ENCODE measurements around the gene AIG1.
A peak's percentile ranks its signal among the peaks of the same experiment; 100 is the strongest.
"Not testable (repeated sequence)": the region's sequence is repeated elsewhere in the genome, so short reads cannot be mapped to it uniquely, and the experiment has no call there.

The AIG1 gene

DNA sequence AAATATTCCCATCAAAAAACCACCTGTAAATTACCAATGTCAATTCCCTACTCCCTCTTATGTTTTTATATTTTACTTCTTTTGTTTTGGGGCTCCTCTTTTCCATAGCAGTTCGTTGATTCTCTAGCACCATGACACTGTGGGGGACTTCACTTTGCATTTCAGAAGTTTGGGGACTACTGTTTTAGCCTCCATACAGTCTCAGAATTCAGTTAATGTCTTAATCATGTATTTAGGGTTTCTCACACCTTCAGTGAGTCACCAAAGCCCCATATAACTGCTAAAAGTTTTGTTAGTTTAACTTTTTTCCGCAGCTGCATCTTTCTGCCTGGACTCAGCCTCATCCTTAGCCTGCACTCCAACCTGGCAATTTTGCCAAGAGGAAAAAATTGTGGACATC is 20.7 kb upstream of the AIG1 start:
- H3K4me3 ChIP-seq (ENCODE audit: control insufficient read depth in 1 of 7, extremely low read depth in 1 of 7, insufficient read depth in 4 of 7, low read depth in 2 of 7, low read length in 6 of 7) = no peak overlapping the region
- no peak overlapping the region for H3K27ac ChIP-seq (ENCODE audit: insufficient read depth in 1 of 2, low read depth in 1 of 2, low read length in 2 of 2, poor library complexity in 1 of 2, severe bottlenecking in 2 of 2)
- no peaks in the 10 kb centered on the region for H3K27me3 ChIP-seq (replicated peaks in 2 of 5; ENCODE audit: control insufficient read depth in 4 of 5, insufficient read depth in 5 of 5, low read length in 4 of 5)
- CTCF ChIA-PET = interaction anchor here (0.8 to 1.2 kb wide), 3 partner anchors 306 to 475 kb away, joined by 3 read pairs; no protein-coding TSS in a partner anchor
- WGBS (ENCODE audit: insufficient coverage) = 94% methylated on average over 2 of the region's 2 CpGs
- POLR2A ChIA-PET = interaction anchor here (0.6 kb wide), 1 partner anchor 83 kb away, joined by 3 read pairs; no protein-coding TSS in a partner anchor
- H3K9me3 ChIP-seq (ENCODE audit: control extremely low read depth in 1 of 5, control insufficient read depth in 4 of 5, insufficient read depth in 2 of 5, low read depth in 1 of 5, low read length in 4 of 5) = peaks cover 0 to 1% (median 0%) of the 10 kb centered on the region in 5 experiments
- no peak for DNase-seq
- H3K4me1 ChIP-seq (ENCODE audit: control extremely low read depth in 1 of 4, control insufficient read depth in 4 of 4, insufficient read depth in 4 of 4, low read length in 3 of 4) = no peaks in the 10 kb centered on the region
- no peaks in the 10 kb centered on the region for H3K36me3 ChIP-seq (ENCODE audit: control insufficient read depth in 4 of 4, insufficient read depth in 4 of 4, low read length in 3 of 4)

- H3K4me3 ChIP-seq (ENCODE audit: control insufficient read depth in 1 of 7, extremely low read depth in 1 of 7, insufficient read depth in 4 of 7, low read depth in 2 of 7, low read length in 6 of 7); H3K9me3 ChIP-seq (ENCODE audit: control extremely low read depth in 1 of 5, control insufficient read depth in 4 of 5, insufficient read depth in 2 of 5, low read depth in 1 of 5, low read length in 4 of 5); H3K4me1 ChIP-seq (ENCODE audit: control extremely low read depth in 1 of 4, control insufficient read depth in 4 of 4, insufficient read depth in 4 of 4, low read length in 3 of 4); POLR2A ChIA-PET; H3K27me3 ChIP-seq (replicated peaks in 2 of 5; ENCODE audit: control insufficient read depth in 4 of 5, insufficient read depth in 5 of 5, low read length in 4 of 5); H3K27ac ChIP-seq (ENCODE audit: insufficient read depth in 1 of 2, low read depth in 1 of 2, low read length in 2 of 2, poor library complexity in 1 of 2, severe bottlenecking in 2 of 2); DNase-seq; H3K36me3 ChIP-seq (ENCODE audit: control insufficient read depth in 4 of 4, insufficient read depth in 4 of 4, low read length in 3 of 4): not testable (repeated sequence)
- CTCF ChIA-PET = interaction anchor here (1.2 kb wide), 1 partner anchor 11 kb away, joined by 3 read pairs; no protein-coding TSS in a partner anchor
- no CpG with 5 or more reads among the region's 4 CpGs for WGBS (ENCODE audit: insufficient coverage)
These were observed 16.3 kb upstream of the AIG1 start for GRCh38 chr6:143044345-143044744.

- ChIA-PET POLR2A (no interaction called here), CTCF (no interaction called here)
- no peak overlapping the region for H3K27ac ChIP-seq (ENCODE audit: insufficient read depth in 1 of 2, low read depth in 1 of 2, low read length in 2 of 2, poor library complexity in 1 of 2, severe bottlenecking in 2 of 2)
- H3K4me1 ChIP-seq (ENCODE audit: control extremely low read depth in 1 of 4, control insufficient read depth in 4 of 4, insufficient read depth in 4 of 4, low read length in 3 of 4) = peaks cover 0 to 7% (median 3%) of the 10 kb centered on the region in 4 experiments
- H3K36me3 ChIP-seq (ENCODE audit: control insufficient read depth in 4 of 4, insufficient read depth in 4 of 4, low read length in 3 of 4) = no peaks in the 10 kb centered on the region
- H3K27me3 ChIP-seq (replicated peaks in 2 of 5; ENCODE audit: control insufficient read depth in 4 of 5, insufficient read depth in 5 of 5, low read length in 4 of 5) = no peaks in the 10 kb centered on the region
- no peak overlapping the region for H3K4me3 ChIP-seq (ENCODE audit: control insufficient read depth in 1 of 7, extremely low read depth in 1 of 7, insufficient read depth in 4 of 7, low read depth in 2 of 7, low read length in 6 of 7)
- 95% methylated on average over 8 of the region's 10 CpGs for WGBS (ENCODE audit: insufficient coverage)
- H3K9me3 ChIP-seq (ENCODE audit: control extremely low read depth in 1 of 5, control insufficient read depth in 4 of 5, insufficient read depth in 2 of 5, low read depth in 1 of 5, low read length in 4 of 5) = peaks cover 0 to 5% (median 3%) of the 10 kb centered on the region in 5 experiments
- DNase-seq = no peak
These were observed 11.1 kb upstream of the AIG1 start for GRCh38 chr6:143049611-143050010.

DNA sequence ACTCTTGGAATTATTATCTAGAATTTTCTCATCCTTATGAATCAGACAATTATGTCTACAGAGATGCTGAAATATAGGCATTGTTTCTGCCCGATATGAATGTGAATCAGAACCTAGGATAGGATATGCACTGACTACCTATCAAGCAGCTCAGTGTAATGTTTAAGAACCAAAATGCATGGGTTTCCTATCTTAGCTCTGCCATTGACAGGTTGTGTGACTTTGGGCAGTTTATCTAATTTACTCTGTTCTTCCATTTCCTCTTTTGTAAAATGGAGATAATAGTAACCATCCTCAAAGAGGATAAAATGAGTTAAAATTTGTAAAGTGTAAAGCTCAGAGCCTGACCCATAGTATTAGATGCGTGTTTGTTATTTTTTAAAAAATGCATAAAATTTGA is 10.2 kb upstream of the AIG1 start:
- Histone ChIP-seq H3K4me3 (ENCODE audit: control insufficient read depth in 1 of 7, extremely low read depth in 1 of 7, insufficient read depth in 4 of 7, low read depth in 2 of 7, low read length in 6 of 7) (no peak overlapping the region), H3K27me3 (replicated peaks in 2 of 5; ENCODE audit: control insufficient read depth in 4 of 5, insufficient read depth in 5 of 5, low read length in 4 of 5) (no peaks in the 10 kb centered on the region), H3K36me3 (ENCODE audit: control insufficient read depth in 4 of 4, insufficient read depth in 4 of 4, low read length in 3 of 4) (no peaks in the 10 kb centered on the region), H3K9me3 (ENCODE audit: control extremely low read depth in 1 of 5, control insufficient read depth in 4 of 5, insufficient read depth in 2 of 5, low read depth in 1 of 5, low read length in 4 of 5) (peaks cover 0 to 5% (median 3%) of the 10 kb centered on the region in 5 experiments), H3K27ac (ENCODE audit: insufficient read depth in 1 of 2, low read depth in 1 of 2, low read length in 2 of 2, poor library complexity in 1 of 2, severe bottlenecking in 2 of 2) (no peak overlapping the region), H3K4me1 (ENCODE audit: control extremely low read depth in 1 of 4, control insufficient read depth in 4 of 4, insufficient read depth in 4 of 4, low read length in 3 of 4) (peaks cover 0 to 7% (median 3%) of the 10 kb centered on the region in 4 experiments)
- DNase-seq = peak in 1 of 3 donors; percentile 47
- ChIA-PET CTCF (no interaction called here), POLR2A (no interaction called here)
- 100% methylated on average over 1 of the region's 2 CpGs for WGBS (ENCODE audit: insufficient coverage)

GRCh38 chr6:143052282-143052681 is 8.4 kb upstream of the AIG1 start:
- Histone ChIP-seq H3K36me3 (ENCODE audit: control insufficient read depth in 4 of 4, insufficient read depth in 4 of 4, low read length in 3 of 4) (no peaks in the 10 kb centered on the region), H3K4me3 (ENCODE audit: control insufficient read depth in 1 of 7, extremely low read depth in 1 of 7, insufficient read depth in 4 of 7, low read depth in 2 of 7, low read length in 6 of 7) (no peak overlapping the region), H3K9me3 (ENCODE audit: control extremely low read depth in 1 of 5, control insufficient read depth in 4 of 5, insufficient read depth in 2 of 5, low read depth in 1 of 5, low read length in 4 of 5) (peaks cover 0 to 5% (median 3%) of the 10 kb centered on the region in 5 experiments), H3K27me3 (replicated peaks in 2 of 5; ENCODE audit: control insufficient read depth in 4 of 5, insufficient read depth in 5 of 5, low read length in 4 of 5) (no peaks in the 10 kb centered on the region), H3K4me1 (ENCODE audit: control extremely low read depth in 1 of 4, control insufficient read depth in 4 of 4, insufficient read depth in 4 of 4, low read length in 3 of 4) (peaks cover 0 to 7% (median 3%) of the 10 kb centered on the region in 4 experiments), H3K27ac (ENCODE audit: insufficient read depth in 1 of 2, low read depth in 1 of 2, low read length in 2 of 2, poor library complexity in 1 of 2, severe bottlenecking in 2 of 2) (no peak overlapping the region)
- WGBS (ENCODE audit: insufficient coverage) = 97% methylated on average over 5 of the region's 5 CpGs
- ChIA-PET POLR2A (no interaction called here), CTCF (no interaction called here)
- no peak for DNase-seq

GRCh38 chr6:143053856-143054255 is 6.8 kb upstream of the AIG1 start:
- DNase-seq = no peak
- Histone ChIP-seq H3K4me3 (ENCODE audit: control insufficient read depth in 1 of 7, extremely low read depth in 1 of 7, insufficient read depth in 4 of 7, low read depth in 2 of 7, low read length in 6 of 7) (no peak overlapping the region), H3K4me1 (ENCODE audit: control extremely low read depth in 1 of 4, control insufficient read depth in 4 of 4, insufficient read depth in 4 of 4, low read length in 3 of 4) (peaks cover 0 to 7% (median 3%) of the 10 kb centered on the region in 4 experiments), H3K36me3 (ENCODE audit: control insufficient read depth in 4 of 4, insufficient read depth in 4 of 4, low read length in 3 of 4) (no peaks in the 10 kb centered on the region), H3K27me3 (replicated peaks in 2 of 5; ENCODE audit: control insufficient read depth in 4 of 5, insufficient read depth in 5 of 5, low read length in 4 of 5) (no peaks in the 10 kb centered on the region), H3K9me3 (ENCODE audit: control extremely low read depth in 1 of 5, control insufficient read depth in 4 of 5, insufficient read depth in 2 of 5, low read depth in 1 of 5, low read length in 4 of 5) (peaks cover 0 to 5% (median 0%) of the 10 kb centered on the region in 5 experiments), H3K27ac (ENCODE audit: insufficient read depth in 1 of 2, low read depth in 1 of 2, low read length in 2 of 2, poor library complexity in 1 of 2, severe bottlenecking in 2 of 2) (no peak overlapping the region)
- CTCF ChIA-PET = no interaction called here
- WGBS (ENCODE audit: insufficient coverage) = 100% methylated on average over 3 of the region's 3 CpGs
- POLR2A ChIA-PET = no interaction called here

DNA sequence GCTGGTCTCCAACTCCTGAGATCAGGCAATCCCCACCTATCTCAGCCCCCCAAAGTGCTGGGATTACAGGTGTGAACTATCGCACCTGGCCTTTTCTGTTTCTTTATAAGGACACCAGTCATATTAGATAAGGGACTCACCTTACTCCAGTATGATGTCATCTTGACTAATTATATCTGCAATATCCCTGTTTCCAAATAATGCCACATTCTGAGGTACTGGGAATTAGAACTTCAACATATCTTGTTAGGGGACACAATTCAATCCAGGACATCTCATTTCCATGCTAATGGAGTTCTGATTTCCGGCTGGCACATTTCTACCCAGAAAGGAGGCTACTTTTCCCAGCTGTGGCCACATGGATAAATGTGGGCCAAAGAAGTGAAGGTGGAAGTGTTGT is 6.4 kb upstream of the AIG1 start:
- Histone ChIP-seq H3K4me1 (ENCODE audit: control extremely low read depth in 1 of 4, control insufficient read depth in 4 of 4, insufficient read depth in 4 of 4, low read length in 3 of 4) (peaks cover 0 to 7% (median 3%) of the 10 kb centered on the region in 4 experiments), H3K9me3 (ENCODE audit: control extremely low read depth in 1 of 5, control insufficient read depth in 4 of 5, insufficient read depth in 2 of 5, low read depth in 1 of 5, low read length in 4 of 5) (peaks cover 0 to under 1% (median 0%) of the 10 kb centered on the region in 5 experiments), H3K27me3 (replicated peaks in 2 of 5; ENCODE audit: control insufficient read depth in 4 of 5, insufficient read depth in 5 of 5, low read length in 4 of 5) (no peaks in the 10 kb centered on the region), H3K27ac (ENCODE audit: insufficient read depth in 1 of 2, low read depth in 1 of 2, low read length in 2 of 2, poor library complexity in 1 of 2, severe bottlenecking in 2 of 2) (no peak overlapping the region), H3K4me3 (ENCODE audit: control insufficient read depth in 1 of 7, extremely low read depth in 1 of 7, insufficient read depth in 4 of 7, low read depth in 2 of 7, low read length in 6 of 7) (no peak overlapping the region), H3K36me3 (ENCODE audit: control insufficient read depth in 4 of 4, insufficient read depth in 4 of 4, low read length in 3 of 4) (no peaks in the 10 kb centered on the region)
- DNase-seq = no peak
- ChIA-PET CTCF (no interaction called here), POLR2A (no interaction called here)
- WGBS (ENCODE audit: insufficient coverage) = 93% methylated on average over 2 of the region's 2 CpGs

Data from common myeloid progenitor, CD34-positive (primary cell).